Fibroblast of gingiva (primary cell): Measurements from ENCODE around the gene NCOA6.
A peak's percentile ranks its signal among the peaks of the same experiment; 100 is the strongest.
"Not testable (repeated sequence)": the region's sequence is repeated elsewhere in the genome, so short reads cannot be mapped to it uniquely, and the experiment has no call there.

Experiments used
- DNase-seq: peaks from one replicate; pipeline ENCODE4 v3.0.0-alpha.2; 2011; ENCODE audit warnings: low read depth

The NCOA6 gene

GRCh38 chr20:34829191-34829590 is 3.7 kb upstream of the NCOA6 start:
- DNase-seq = no peak

GRCh38 chr20:34824806-34825529 is 483 bp downstream of the NCOA6 start:
- DNase-seq = peak; percentile 41

- peak; percentile 23 for DNase-seq
Measured at GRCh38 chr20:34824452-34824805, 1.0 kb downstream of the NCOA6 start.

GRCh38 chr20:34824026-34824425 is 1.4 kb downstream of the NCOA6 start:
- DNase-seq = no peak

- DNase-seq = no peak
Measured at GRCh38 chr20:34820805-34821578, 4.5 kb downstream of the NCOA6 start.

- DNase-seq = no peak
Measured at GRCh38 chr20:34817801-34818200, 7.7 kb downstream of the NCOA6 start.

GRCh38 chr20:34817072-34817471 is 8.4 kb downstream of the NCOA6 start:
- DNase-seq = no peak

- peak; percentile 78 for DNase-seq
Measured at GRCh38 chr20:34815636-34816035, 9.8 kb downstream of the NCOA6 start.

- DNase-seq = no peak
Measured at GRCh38 chr20:34808583-34808982, 16.9 kb downstream of the NCOA6 start.

- DNase-seq = not testable (repeated sequence)
Measured at GRCh38 chr20:34807944-34808465, 17.4 kb downstream of the NCOA6 start.

- DNase-seq = no peak
Measured at GRCh38 chr20:34806255-34806654, 19.2 kb downstream of the NCOA6 start.

- peak; percentile 32 for DNase-seq
Measured at GRCh38 chr20:34798871-34799270, 26.6 kb downstream of the NCOA6 start.

- no peak for DNase-seq
Measured at GRCh38 chr20:34798328-34798727, 27.1 kb downstream of the NCOA6 start.

- DNase-seq = no peak
Measured at GRCh38 chr20:34797012-34797995, 28.1 kb downstream of the NCOA6 start.

GRCh38 chr20:34794006-34794585 is 31.4 kb downstream of the NCOA6 start:
- DNase-seq = no peak

- no peak for DNase-seq
Measured at GRCh38 chr20:34792687-34793363, 32.6 kb downstream of the NCOA6 start.

GRCh38 chr20:34791289-34792020 is 34.0 kb downstream of the NCOA6 start:
- peak; percentile 92 for DNase-seq

- DNase-seq = no peak
Measured at GRCh38 chr20:34781220-34781619, 44.2 kb downstream of the NCOA6 start.

GRCh38 chr20:34780291-34780690 is 45.2 kb downstream of the NCOA6 start:
- not testable (repeated sequence) for DNase-seq

- no peak for DNase-seq
Measured at GRCh38 chr20:34776177-34776576, 49.3 kb downstream of the NCOA6 start.
